Stimulated activated CD8-positive, alpha-beta memory T cell treated with anti-CD3 and anti-CD28 coated beads, Interleukin-4, amount 100 ng/mL, for 48 hours (primary cell): ENCODE data around the gene LCP1.

Experiments used
- DNase-seq: peaks from one replicate; pipeline ENCODE4 v3.0.0-alpha.2; 2020

LCP1 gene

GRCh38 chr13:46088821-46089562 is 93.0 kb downstream of the LCP1 start:
- no peak for DNase-seq

- DNase-seq, result no peak
Observed at GRCh38 chr13:46087481-46087880, 94.5 kb downstream of the LCP1 start.

GRCh38 chr13:46086985-46087384 is 95.0 kb downstream of the LCP1 start:
- DNase-seq, result no peak

- DNase-seq, result no peak
Observed at GRCh38 chr13:46086421-46086922, 95.5 kb downstream of the LCP1 start.

GRCh38 chr13:46085737-46086136 is 96.2 kb downstream of the LCP1 start:
- DNase-seq, result no peak

GRCh38 chr13:46082324-46082723 is 99.7 kb downstream of the LCP1 start:
- no peak for DNase-seq

- no peak for DNase-seq
Observed at GRCh38 chr13:46079770-46080169, 102.2 kb downstream of the LCP1 start.

- no peak for DNase-seq
Observed at GRCh38 chr13:46077265-46077664, 104.7 kb downstream of the LCP1 start.

GRCh38 chr13:46076827-46077226 is 105.2 kb downstream of the LCP1 start:
- DNase-seq, result no peak
